Loucy (cell line): ENCODE measurements around the gene CENPP.

Source experiments
- H2AFZ ChIP-seq: fragments of 200-600 bp; sonication (generic); 2 replicates; pipeline ENCODE4 v1.6.0; 2016; ENCODE audit warnings: antibody characterized with exemption, mild to moderate bottlenecking, low read length, moderate library complexity
- H3F3A ChIP-seq: fragments of 200-600 bp; 2 replicates; pipeline ENCODE4 v1.6.0; 2016; ENCODE audit warnings: antibody characterized with exemption, low read depth, mild to moderate bottlenecking
- H3K27me3 ChIP-seq: fragments of 200-600 bp; sonication (generic); 2 replicates; pipeline ENCODE4 v1.6.1; 2014; ENCODE audit warnings: low read length, mild to moderate bottlenecking; ENCODE audit not compliant: insufficient read depth, poor library complexity, severe bottlenecking
- H3K36me3 ChIP-seq: fragments of 200-600 bp; sonication (generic); 2 replicates; pipeline ENCODE4 v1.6.1; 2016; ENCODE audit warnings: low read length; ENCODE audit not compliant: insufficient read depth
- H3K4me1 ChIP-seq: fragments of 200-600 bp; sonication (generic); 2 replicates; pipeline ENCODE4 v1.5.1; 2014; ENCODE audit warnings: low read length, mild to moderate bottlenecking; ENCODE audit not compliant: insufficient read depth, poor library complexity, severe bottlenecking
- H3K4me2 ChIP-seq: fragments of 200-600 bp; sonication (generic); 2 replicates; pipeline ENCODE4 v1.6.0; 2014; ENCODE audit warnings: antibody characterized with exemption, low read length, low read depth, mild to moderate bottlenecking; ENCODE audit not compliant: poor library complexity, severe bottlenecking
- H3K4me3 ChIP-seq: fragments of 200-600 bp; sonication (generic); 2 replicates; pipeline ENCODE4 v1.5.1; 2014; ENCODE audit warnings: low read length, mild to moderate bottlenecking, mixed read lengths; ENCODE audit not compliant: poor library complexity, severe bottlenecking
- H3K79me2 ChIP-seq: fragments of 200-600 bp; sonication (generic); 2 replicates; pipeline ENCODE4 v1.6.1; 2014; ENCODE audit warnings: low read length; ENCODE audit not compliant: insufficient read depth
- H3K9ac ChIP-seq: fragments of 200-600 bp; sonication (generic); 2 replicates; pipeline ENCODE4 v1.6.0; 2014; ENCODE audit warnings: mild to moderate bottlenecking, low read depth, low read length, moderate library complexity; ENCODE audit not compliant: poor library complexity, severe bottlenecking
- H3K9me2 ChIP-seq: fragments of 200-600 bp; sonication (generic); replicated peaks from 2 replicates; pipeline ENCODE4 v1.6.1; 2016; ENCODE audit warnings: low read depth, low read length, mixed read lengths
- H3K9me3 ChIP-seq: fragments of 200-600 bp; sonication (generic); 2 replicates; pipeline ENCODE4 v1.6.1; 2014; ENCODE audit warnings: mild to moderate bottlenecking, antibody characterized with exemption, low read length, low read depth; ENCODE audit not compliant: insufficient read depth
- H4K20me1 ChIP-seq: fragments of 200-600 bp; sonication (generic); 2 replicates; pipeline ENCODE4 v1.6.0; 2014; ENCODE audit warnings: antibody characterized with exemption, low read length, mild to moderate bottlenecking; ENCODE audit not compliant: insufficient read depth, poor library complexity, severe bottlenecking
- CTCF ChIP-seq: fragments of 200-600 bp; sonication (generic); conservative IDR thresholded peaks from 2 replicates; pipeline ENCODE4 v1.5.1; 2014; ENCODE audit warnings: mild to moderate bottlenecking, antibody characterized with exemption, low read length
- EZH2phosphoT487 ChIP-seq: fragments of 200-600 bp; IDR thresholded peaks from 2 replicates; pipeline ENCODE4 v1.6.1; 2018; ENCODE audit warnings: antibody characterized with exemption, mild to moderate bottlenecking, moderate library complexity, borderline replicate concordance

The CENPP gene

GRCh38 chr9:92496396-92497176, 170.8 kb downstream of the CENPP start:
- H3K4me3 ChIP-seq, result no peak overlapping the region
- no peak overlapping the region for H3K4me2 ChIP-seq
- no peaks in the 10 kb centered on the region for H3F3A ChIP-seq
- no peaks in the 10 kb centered on the region for H3K4me1 ChIP-seq
- no peaks in the 10 kb centered on the region for H3K36me3 ChIP-seq
- TF ChIP-seq CTCF, result no peak
- TF ChIP-seq EZH2phosphoT487, result no peak
- H3K27me3 ChIP-seq, result no peaks in the 10 kb centered on the region
- H3K9ac ChIP-seq, result no peak overlapping the region
- no peak overlapping the region for H2AFZ ChIP-seq
- H3K9me3 ChIP-seq, result no peaks in the 10 kb centered on the region
- H3K79me2 ChIP-seq, result no peaks in the 10 kb centered on the region
- no peaks in the 10 kb centered on the region for H3K9me2 ChIP-seq
- H4K20me1 ChIP-seq, result no peaks in the 10 kb centered on the region

DNA sequence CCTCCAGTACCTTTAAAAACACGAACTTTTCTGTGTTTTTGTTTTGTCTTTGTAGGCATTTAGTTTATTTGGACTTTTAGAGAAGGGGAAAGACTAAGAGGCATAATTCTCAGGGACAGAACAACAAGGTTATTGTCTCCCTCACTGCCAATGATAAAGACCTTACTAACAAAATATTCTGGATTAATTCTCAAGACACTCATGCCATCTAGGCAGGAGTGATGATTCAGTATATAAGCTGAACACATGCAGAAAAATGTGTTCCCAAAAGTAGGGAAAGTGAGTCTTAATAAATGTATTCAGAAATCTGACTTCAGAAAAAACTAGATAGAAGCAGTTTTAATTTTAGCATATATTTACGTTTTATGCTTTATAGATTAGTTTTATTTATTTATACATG, 173.9 kb downstream of the CENPP start:
- Histone ChIP-seq H2AFZ (no peak overlapping the region), H3K9me3 (no peaks in the 10 kb centered on the region), H3K4me3 (no peak overlapping the region), H3K27me3 (no peaks in the 10 kb centered on the region), H3K9me2 (no peaks in the 10 kb centered on the region), H3K4me1 (no peaks in the 10 kb centered on the region), H3K79me2 (no peaks in the 10 kb centered on the region), H3K36me3 (no peaks in the 10 kb centered on the region), H4K20me1 (no peaks in the 10 kb centered on the region), H3F3A (no peaks in the 10 kb centered on the region), H3K4me2 (no peak overlapping the region), H3K9ac (no peak overlapping the region)
- no peak for TF ChIP-seq CTCF
- no peak for TF ChIP-seq EZH2phosphoT487

- H3K27me3 ChIP-seq, result no peaks in the 10 kb centered on the region
- no peak overlapping the region for H3K4me3 ChIP-seq
- TF ChIP-seq CTCF, result no peak
- no peak for TF ChIP-seq EZH2phosphoT487
- no peaks in the 10 kb centered on the region for H3F3A ChIP-seq
- no peaks in the 10 kb centered on the region for H3K4me1 ChIP-seq
- H3K9ac ChIP-seq, result no peak overlapping the region
- no peaks in the 10 kb centered on the region for H3K79me2 ChIP-seq
- no peaks in the 10 kb centered on the region for H4K20me1 ChIP-seq
- H2AFZ ChIP-seq, result no peak overlapping the region
- no peaks in the 10 kb centered on the region for H3K36me3 ChIP-seq
- H3K9me2 ChIP-seq, result no peaks in the 10 kb centered on the region
- no peaks in the 10 kb centered on the region for H3K9me3 ChIP-seq
- no peak overlapping the region for H3K4me2 ChIP-seq
Observed at GRCh38 chr9:92500725-92501124, 175.0 kb downstream of the CENPP start.
